Astrocyte (in vitro differentiated cells and primary cell): Measurements from ENCODE around the gene MYH7B. TPM values are rescaled to one million over a fixed set of nuclear protein-coding genes. Genes with fewer than 3 reads are reported as not detected.

Source experiments
- DNase-seq: peaks from one replicate; pipeline ENCODE4 v3.0.0-alpha.2; 2010; ENCODE audit warnings: low read depth
- FAIRE-seq: peaks from 2 replicates; lab custom pipeline; 2011; peaks lifted over from hg19 to GRCh38; lab: Jason Lieb, UNC
- H2AFZ ChIP-seq: 2 replicates; pipeline ENCODE4 v1.6.0; 2012; ENCODE audit warnings: low read depth, low read length, inconsistent platforms
- H3K27ac ChIP-seq: 2 replicates; pipeline ENCODE4 v1.5.1; 2011; ENCODE audit warnings: low read depth, low read length, inconsistent platforms
- H3K27me3 ChIP-seq: 2 replicates; pipeline ENCODE4 v1.6.0; 2011; ENCODE audit warnings: low read length, inconsistent platforms; ENCODE audit not compliant: insufficient read depth
- H3K36me3 ChIP-seq: 2 replicates; pipeline ENCODE4 v1.5.1; 2011; ENCODE audit warnings: low read length, inconsistent platforms; ENCODE audit not compliant: insufficient read depth
- H3K4me1 ChIP-seq: 2 replicates; pipeline ENCODE4 v1.5.1; 2011; ENCODE audit warnings: low read length, inconsistent platforms; ENCODE audit not compliant: insufficient read depth
- H3K4me2 ChIP-seq: 2 replicates; pipeline ENCODE4 v1.6.0; 2012; ENCODE audit warnings: low read length, inconsistent platforms
- H3K4me3 ChIP-seq: 2 replicates; pipeline ENCODE4 v1.5.1; 2011; ENCODE audit warnings: low read depth, mild to moderate bottlenecking, low read length, inconsistent platforms; ENCODE audit not compliant: insufficient read depth
- H3K79me2 ChIP-seq: 2 replicates; pipeline ENCODE4 v1.6.0; 2012; ENCODE audit warnings: mild to moderate bottlenecking, low read length, inconsistent platforms; ENCODE audit not compliant: insufficient read depth
- H3K9ac ChIP-seq: 2 replicates; pipeline ENCODE4 v1.6.0; 2012; ENCODE audit warnings: mild to moderate bottlenecking, low read length, inconsistent platforms
- H3K9me3 ChIP-seq: 2 replicates; pipeline ENCODE4 v1.5.1; 2012; ENCODE audit warnings: low read depth, mild to moderate bottlenecking, low read length, inconsistent platforms; ENCODE audit not compliant: insufficient read depth
- H4K20me1 ChIP-seq: 2 replicates; pipeline ENCODE4 v1.6.0; 2012; ENCODE audit warnings: low read length, inconsistent platforms; ENCODE audit not compliant: insufficient read depth
- H3K27ac Mint-ChIP-seq: one replicate; pipeline ENCODE4 v1.8.0; 2021; ENCODE audit warnings: mild to moderate bottlenecking, mixed read lengths; ENCODE audit not compliant: unreplicated experiment
- H3K27me3 Mint-ChIP-seq: one replicate; pipeline ENCODE4 v1.8.0; 2021; ENCODE audit warnings: low read depth, mixed read lengths; ENCODE audit not compliant: unreplicated experiment
- H3K36me3 Mint-ChIP-seq: one replicate; pipeline ENCODE4 v1.8.0; 2021; ENCODE audit warnings: low read depth, mixed read lengths; ENCODE audit not compliant: unreplicated experiment
- H3K4me1 Mint-ChIP-seq: one replicate; pipeline ENCODE4 v1.8.0; 2021; ENCODE audit warnings: low read depth, mixed read lengths; ENCODE audit not compliant: unreplicated experiment
- H3K4me3 Mint-ChIP-seq: one replicate; pipeline ENCODE4 v1.8.0; 2021; ENCODE audit warnings: mild to moderate bottlenecking, moderate library complexity, mixed read lengths; ENCODE audit not compliant: unreplicated experiment
- H3K9me3 Mint-ChIP-seq: one replicate; pipeline ENCODE4 v1.8.0; 2021; ENCODE audit warnings: mild to moderate bottlenecking, mixed read lengths; ENCODE audit not compliant: unreplicated experiment
- CTCF ChIP-seq: IDR thresholded peaks from 2 replicates; pipeline ENCODE4 v1.5.1; 2011; ENCODE audit warnings: low read depth, mild to moderate bottlenecking, inconsistent platforms, low read length, moderate library complexity; ENCODE audit not compliant: insufficient read depth
- EZH2 ChIP-seq: IDR thresholded peaks from 2 replicates; pipeline ENCODE4 v1.6.1; 2012; ENCODE audit warnings: mild to moderate bottlenecking, low read length, inconsistent platforms; ENCODE audit not compliant: insufficient read depth
- microRNA-seq: library from miRNA; unstranded; fragments of <30 nt; microRNA quantifications from one replicate; pipeline ENCODE4 v1.2.0, GENCODE V29; 2020
- total RNA-seq: library from RNA; stranded (reverse); gene quantifications from 2 replicates; pipeline ENCODE4 v1.2.1, GENCODE V29; 2021

MYH7B gene
- total RNA-seq, 1 donor from 2014 or later: 0.11 TPM

GRCh38 chr20:35004749-35005462 is 49.2 kb downstream of the MYH7B start:
- Histone ChIP-seq H4K20me1 (peaks cover 54% of the 10 kb centered on the region), H3K36me3 (peaks cover 36% of the 10 kb centered on the region), H3K9me3 (no peaks in the 10 kb centered on the region), H3K27ac (no peak overlapping the region), H3K9ac (no peak overlapping the region), H3K27me3 (no peaks in the 10 kb centered on the region), H3K4me3 (no peak overlapping the region), H3K79me2 (no peaks in the 10 kb centered on the region), H3K4me1 (no peaks in the 10 kb centered on the region), H3K4me2 (no peak overlapping the region), H2AFZ (no peak overlapping the region)
- Mint-ChIP-seq H3K9me3 (no peaks in the 10 kb centered on the region), H3K36me3 (peaks cover 28% of the 10 kb centered on the region), H3K4me1 (no peaks in the 10 kb centered on the region), H3K4me3 (no peak overlapping the region), H3K27me3 (no peaks in the 10 kb centered on the region), H3K27ac (no peak overlapping the region)
- TF ChIP-seq EZH2: no peak
- no peak for TF ChIP-seq CTCF
- DNase-seq (no peak), FAIRE-seq (no peak)

Small RNA genes lying within 50 kb of the gene (microRNA-seq; reads per million reads assigned to microRNA genes)
- not detected for gene MIR499A
- not detected for gene MIR499B

Other genes with a start within 250 kb of the MYH7B start
- 21.1 and 21.2 TPM in 2 replicates for gene NCOA6, start 130.2 kb upstream of the MYH7B start, total RNA-seq
- 15.6 and 17.3 TPM in 2 replicates for gene GGT7, start 83.0 kb upstream of the MYH7B start, total RNA-seq
- 16.9 and 18.7 TPM in 2 replicates for gene ACSS2, start 79.3 kb upstream of the MYH7B start, total RNA-seq
- 44.6 and 46.4 TPM in 2 replicates for gene GSS, start 62 bp upstream of the MYH7B start, total RNA-seq
- gene TRPC4AP, start 136.9 kb downstream of the MYH7B start, total RNA-seq: 92.0 and 92.6 TPM in 2 replicates
- gene EDEM2, start 191.5 kb downstream of the MYH7B start, total RNA-seq: 32.5 and 33.4 TPM in 2 replicates
- 36.2 and 39.5 TPM in 2 replicates for gene PROCR, start 216.2 kb downstream of the MYH7B start, total RNA-seq